ENCODE measurements around the gene RGS9.

Gene RGS9

GRCh38 chr17:65219124-65219523, 82.0 kb downstream of the RGS9 start:
- no peak for DNase-seq (ENCODE audit: low read depth)

DNA sequence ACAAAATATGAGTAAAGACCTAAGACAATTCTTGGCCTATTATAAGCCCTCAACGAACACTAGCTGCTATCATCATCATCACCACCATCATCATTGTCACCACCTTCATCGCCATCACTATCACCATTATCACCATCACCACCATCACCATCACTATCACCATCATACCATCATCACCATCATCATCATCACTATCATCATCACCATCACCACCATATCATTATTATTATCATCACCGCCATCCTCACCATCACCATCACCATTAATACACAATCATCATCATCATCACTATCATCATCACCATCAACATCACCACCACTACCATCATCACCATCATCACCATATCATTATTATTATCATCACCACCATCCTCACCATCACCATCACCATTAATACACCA, 82.5 kb downstream of the RGS9 start:
- no peak for DNase-seq (ENCODE audit: low read depth)

DNA sequence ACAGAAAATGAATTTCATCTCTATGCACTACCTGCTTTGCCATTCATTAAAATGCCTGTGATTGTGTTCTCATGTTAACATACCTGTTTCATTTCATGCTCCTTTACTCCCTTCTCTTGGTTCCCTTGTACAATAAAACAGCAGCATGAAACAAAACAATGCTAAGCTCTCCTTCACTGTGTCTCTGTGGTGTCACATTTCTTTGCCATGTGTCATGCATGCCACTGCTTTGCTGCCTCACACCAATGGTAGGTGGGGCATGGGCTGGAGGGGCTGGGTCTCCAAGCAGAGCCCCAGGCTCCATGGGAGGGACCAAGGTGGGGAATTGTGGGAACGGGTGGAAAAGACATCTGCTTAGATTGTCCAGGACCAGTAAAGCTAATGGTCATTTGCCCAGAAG, 83.6 kb downstream of the RGS9 start:
- no peak for DNase-seq (ENCODE audit: low read depth)

DNA sequence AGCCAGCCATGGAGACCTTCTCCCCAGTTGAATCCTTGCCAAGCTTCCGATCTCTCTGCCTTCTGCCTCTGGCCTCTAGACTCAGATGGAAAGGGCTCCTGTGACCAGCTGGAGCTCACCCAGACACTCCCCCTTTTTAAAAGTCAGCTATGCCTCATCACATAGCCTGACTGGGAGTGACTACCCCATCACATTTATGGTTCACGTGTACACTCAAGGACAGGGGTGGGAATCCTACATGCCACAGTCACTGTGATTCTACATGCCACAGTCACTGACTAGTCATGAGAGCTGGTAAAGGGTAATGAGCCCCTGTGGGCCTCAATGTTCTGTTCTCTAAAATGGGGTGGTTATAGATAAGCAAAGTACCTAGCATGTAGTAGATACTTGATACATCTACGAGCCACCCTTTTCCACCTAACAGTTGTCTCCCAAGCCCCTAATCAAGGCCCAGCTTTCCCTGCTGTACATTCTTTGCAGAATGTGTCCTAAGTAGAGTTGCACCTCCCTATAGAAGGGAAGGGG, 85.1 kb downstream of the RGS9 start:
- DNase-seq (ENCODE audit: low read depth), result no peak

DNA sequence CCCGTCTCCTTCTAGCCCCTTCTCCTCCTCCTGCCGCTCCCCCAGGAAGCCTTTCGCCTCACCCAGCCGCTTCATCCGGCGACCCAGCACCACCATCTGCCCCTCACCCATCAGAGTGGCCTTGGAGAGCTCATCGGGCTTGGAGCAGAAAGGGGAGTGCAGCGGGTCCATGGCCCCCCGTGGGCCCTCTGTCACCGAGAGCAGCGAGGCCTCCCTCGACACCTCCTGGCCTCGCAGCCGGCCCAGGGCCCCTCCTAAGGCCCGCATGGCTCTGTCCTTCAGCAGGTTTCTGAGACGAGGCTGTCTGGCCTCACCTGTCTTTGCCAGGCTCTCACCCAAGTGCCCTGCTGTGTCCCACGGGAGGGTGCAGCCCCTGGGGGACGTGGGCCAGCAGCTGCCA, 87.9 kb downstream of the RGS9 start:
- no peak for DNase-seq (ENCODE audit: low read depth)

DNA sequence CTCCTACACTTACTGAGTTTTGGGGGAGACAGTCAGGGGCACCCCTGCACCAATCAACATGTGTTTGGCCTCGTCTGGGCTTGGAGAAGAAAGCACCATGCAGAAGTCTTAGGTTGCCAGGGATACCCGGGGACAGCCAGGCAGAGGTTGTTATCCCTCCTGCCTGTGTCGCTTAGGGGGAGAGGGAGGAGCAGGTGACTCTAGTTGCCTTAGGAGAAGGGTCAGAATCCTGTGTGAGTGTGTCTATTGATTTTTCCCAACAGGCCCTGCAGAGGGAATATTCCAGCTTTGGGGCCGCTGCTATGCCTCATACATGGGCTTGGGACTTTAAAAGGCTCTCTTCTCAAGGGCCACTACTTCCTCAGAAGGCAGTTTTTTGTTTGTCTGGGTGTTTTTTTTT, 89.1 kb downstream of the RGS9 start:
- no peak for DNase-seq (ENCODE audit: low read depth)

DNA sequence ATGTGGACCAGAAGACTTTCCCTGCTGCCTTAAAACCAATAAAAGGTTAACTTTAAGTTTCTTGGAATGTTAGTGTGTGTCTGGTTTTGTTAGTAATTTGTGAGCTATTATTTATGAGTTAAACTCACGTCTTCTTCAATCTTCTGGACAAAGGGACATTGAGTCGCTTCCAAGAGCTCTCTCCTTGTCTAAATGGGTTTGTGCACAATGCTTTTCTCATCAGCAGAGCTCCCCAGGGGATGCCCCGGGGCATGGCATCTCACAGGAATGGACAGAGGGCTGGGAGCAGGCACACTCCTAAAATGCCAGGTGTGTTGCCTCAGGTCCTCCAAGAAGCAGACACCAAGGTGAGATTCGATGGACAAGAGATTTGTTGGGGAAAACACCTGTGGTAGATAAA, 90.5 kb downstream of the RGS9 start:
- DNase-seq (ENCODE audit: low read depth), result no peak

DNA sequence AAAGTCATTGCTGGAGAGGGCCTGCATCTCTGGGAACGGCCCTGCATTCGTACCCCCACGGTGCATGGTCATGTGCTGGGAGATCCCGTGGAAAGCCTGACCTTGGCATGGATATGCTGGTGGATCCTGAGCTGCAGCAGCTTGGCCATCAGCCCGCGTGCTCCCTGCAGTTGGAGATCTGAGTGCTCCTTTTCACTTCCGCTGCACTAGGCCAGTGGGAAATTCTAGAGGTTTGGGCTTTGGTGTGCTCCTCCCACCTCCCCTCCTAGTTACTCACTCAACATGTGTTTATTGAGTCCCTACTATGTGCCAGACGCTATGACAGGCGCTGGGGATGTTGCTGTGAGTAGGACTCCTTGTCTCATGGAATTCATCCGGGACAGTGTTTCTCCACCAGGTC, 91.1 kb downstream of the RGS9 start:
- DNase-seq (ENCODE audit: low read depth), result no peak

DNA sequence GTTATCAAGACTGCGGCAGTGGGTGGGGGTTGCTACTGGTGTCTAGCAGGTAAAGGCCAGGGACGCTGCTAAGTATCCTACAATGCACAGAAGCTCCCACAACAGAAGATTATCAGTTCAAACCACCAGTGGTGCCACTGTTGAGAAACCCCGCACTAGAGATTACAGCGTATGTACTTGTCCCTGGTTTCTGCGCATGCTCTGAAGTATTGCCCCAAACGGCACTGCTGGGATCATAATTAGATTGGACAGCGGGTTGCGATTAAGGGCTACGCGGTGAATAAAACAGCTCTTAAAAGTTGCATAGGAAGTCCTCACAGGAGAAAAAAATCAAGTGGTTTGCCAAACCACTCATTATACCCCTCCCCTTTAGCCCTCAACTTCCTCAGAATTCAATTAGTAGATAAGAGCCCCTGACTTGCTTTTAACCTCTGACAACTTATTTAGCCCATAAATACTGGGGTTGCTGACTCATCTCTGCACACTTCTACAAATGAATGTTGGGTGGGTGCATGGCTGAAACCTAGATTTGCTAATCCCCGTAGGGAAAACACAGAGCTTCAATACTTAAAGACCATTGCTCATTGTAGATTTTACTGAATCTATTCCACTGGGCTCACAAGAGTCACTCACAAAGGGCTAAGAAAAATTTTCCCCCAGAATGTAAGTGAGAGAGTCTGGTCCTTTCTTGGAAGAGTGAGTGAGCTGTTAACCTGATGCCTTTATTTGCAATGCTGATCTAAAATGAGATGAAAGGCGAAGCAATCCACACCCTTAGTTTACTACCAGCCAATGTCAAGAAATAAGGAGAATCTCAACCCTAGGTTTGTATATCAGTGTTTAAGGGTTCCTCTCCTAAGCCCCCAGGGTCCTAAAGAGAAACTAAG, 91.8 kb downstream of the RGS9 start:
- DNase-seq (ENCODE audit: low read depth), result no peak

DNA sequence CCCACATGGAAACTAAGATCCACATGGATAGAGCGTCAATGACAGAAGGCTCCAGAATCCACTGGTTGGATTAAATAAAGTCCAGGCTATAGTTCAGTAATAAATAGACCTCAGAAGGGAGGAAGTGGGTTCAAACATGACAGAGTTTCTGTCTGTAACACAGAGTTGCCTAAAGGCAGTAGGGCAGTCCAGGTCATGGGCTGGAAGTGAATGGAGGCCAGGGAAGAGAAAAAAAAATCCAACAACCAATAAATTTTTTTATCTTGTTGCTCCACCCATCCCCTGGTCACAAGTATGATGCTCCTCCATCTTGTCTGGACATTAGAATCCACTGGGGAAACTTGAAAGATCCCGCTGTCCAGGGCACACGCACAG, 92.4 kb downstream of the RGS9 start:
- DNase-seq (ENCODE audit: low read depth), result no peak

DNA sequence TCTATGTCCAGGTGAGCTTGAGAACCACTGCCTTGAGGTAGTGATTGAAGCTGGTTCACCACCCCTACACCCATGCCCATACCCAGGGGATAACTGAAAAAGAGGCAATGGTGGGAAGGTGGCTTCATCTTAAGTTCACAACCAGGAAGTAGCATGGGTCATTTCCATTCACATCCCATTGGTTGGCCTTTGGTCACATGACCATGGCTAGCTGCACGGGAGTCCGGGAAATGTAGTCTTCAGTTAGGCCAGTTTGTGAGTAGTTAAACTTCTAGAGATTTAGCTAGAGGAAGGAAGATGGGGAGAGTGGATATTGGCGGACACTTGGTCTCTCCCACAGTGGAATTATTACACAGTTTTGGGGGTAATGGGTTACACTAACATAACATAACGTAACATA, 92.9 kb downstream of the RGS9 start:
- no peak for DNase-seq (ENCODE audit: low read depth)

DNA sequence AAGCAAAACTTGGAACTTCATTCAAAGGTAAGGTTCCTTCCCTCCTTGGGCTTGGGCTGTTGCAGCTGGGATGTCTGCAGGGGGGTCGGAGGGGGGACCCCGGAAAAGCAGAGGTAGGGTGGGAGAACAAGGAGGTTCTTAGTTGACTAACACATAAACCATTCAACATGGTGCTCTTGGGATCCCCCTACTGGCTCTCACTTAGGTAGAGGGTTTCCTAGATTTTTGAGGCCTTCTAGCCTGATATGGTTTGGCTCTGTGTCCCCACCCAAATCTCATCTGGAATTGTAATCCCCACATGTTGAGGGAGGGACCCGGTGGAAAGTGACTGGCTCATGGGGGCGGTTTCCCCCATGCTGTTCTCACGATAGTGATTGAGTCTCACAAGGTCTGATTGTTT, 93.9 kb downstream of the RGS9 start:
- no peak for DNase-seq (ENCODE audit: low read depth)

- no peak for DNase-seq (ENCODE audit: low read depth)
These were observed 94.6 kb downstream of the RGS9 start for GRCh38 chr17:65231662-65232335.

DNA sequence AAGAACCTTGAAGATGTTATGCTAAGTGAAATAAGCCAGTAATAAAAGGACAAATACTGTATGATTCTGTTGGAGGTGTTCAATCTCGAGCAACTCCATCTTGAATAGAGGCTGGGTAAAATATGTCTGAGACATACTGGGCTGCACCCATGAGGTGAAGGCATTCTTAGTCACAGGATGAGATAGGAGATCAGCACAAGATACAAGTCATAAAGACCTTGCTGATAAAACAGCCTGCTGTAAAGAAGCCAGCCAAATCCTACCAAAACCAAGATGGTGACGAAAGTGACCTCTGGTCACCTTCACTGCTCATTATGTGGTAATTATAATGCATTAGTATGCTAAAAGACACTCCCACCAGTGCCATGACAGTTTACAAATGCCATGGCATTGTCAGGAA, 98.1 kb downstream of the RGS9 start:
- DNase-seq (ENCODE audit: low read depth), result no peak

DNA sequence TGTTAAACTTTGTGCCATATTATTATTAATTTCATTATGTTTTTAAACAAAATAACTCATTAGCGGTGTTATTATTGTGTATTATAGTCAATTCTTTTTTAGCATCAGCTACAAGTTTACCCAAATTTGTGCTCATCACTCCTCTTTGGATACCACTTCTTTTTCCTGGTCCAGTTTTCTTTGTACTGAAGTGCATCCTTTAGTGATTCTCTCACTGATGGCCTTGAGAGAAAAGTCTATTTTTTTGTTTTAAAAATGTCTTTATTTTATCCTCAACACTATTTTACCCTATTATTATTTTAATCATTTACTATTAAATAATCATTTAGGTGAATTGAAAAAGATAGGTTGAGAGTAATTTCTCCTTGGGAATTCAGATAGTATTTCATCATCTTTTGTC, 99.2 kb downstream of the RGS9 start:
- DNase-seq (ENCODE audit: low read depth), result no peak

DNA sequence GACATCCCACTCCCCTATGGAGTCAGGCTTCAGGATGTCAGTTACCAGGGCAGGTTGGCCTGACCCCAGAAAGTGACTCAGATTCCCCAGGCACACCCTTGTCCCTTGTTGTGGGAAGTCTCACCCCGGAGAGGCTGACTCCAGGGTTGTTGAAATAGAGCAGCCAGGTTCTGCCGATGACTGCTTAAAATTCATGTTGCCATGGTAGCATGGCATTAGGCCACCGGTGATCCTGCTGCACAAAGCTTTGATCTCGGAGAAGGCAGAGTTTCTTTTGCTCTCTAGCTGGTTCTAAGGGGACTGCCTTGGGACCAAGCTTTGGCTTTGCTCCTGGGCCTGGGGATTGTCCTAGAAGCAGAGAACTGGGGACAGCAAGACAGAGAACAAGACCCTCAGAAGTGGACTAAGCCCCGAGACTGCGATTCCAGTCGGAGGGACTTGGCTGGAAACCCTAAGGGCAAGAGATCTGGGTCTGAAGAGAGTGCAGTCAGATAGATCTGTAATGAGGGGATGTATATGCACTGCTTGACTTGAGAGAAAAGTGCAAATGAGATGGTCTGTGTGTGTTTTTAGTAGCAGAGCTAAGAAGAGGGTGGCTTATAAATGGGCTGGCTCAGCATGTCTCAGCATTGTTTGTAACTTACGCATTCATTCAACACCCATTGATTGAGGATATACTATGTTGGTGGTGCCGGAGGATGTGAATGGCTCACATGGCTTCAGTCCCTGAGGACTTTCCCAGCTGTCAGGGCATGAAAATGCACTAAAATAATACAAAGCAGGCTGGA, 106.9 kb downstream of the RGS9 start:
- no peak for DNase-seq (ENCODE audit: low read depth)

GRCh38 chr17:65246252-65246651, 109.1 kb downstream of the RGS9 start:
- DNase-seq (ENCODE audit: low read depth), result no peak

GRCh38 chr17:65249774-65250173, 112.6 kb downstream of the RGS9 start:
- DNase-seq (ENCODE audit: low read depth), result no peak

DNA sequence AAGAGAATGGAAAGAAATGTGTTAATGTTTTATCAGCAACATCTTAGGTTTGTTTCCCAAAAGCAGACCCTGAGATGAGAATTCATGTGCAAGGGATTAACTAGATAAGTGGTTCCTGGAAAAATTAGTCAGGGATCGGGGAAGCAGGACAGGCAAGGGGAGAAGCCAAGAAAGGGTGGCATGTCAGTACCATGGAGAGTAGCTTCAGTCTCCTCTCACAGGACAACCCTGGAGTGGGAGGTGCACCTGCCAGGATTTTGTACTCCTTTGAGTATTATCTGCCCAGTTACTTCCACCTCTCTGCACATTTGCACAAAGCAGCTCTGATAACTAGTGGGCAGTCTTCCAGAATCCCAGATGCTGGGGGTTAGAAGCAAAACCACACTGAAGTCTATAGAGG, 117.0 kb downstream of the RGS9 start:
- DNase-seq (ENCODE audit: low read depth), result no peak

GRCh38 chr17:65259281-65259680, 122.1 kb downstream of the RGS9 start:
- DNase-seq (ENCODE audit: low read depth), result no peak

DNA sequence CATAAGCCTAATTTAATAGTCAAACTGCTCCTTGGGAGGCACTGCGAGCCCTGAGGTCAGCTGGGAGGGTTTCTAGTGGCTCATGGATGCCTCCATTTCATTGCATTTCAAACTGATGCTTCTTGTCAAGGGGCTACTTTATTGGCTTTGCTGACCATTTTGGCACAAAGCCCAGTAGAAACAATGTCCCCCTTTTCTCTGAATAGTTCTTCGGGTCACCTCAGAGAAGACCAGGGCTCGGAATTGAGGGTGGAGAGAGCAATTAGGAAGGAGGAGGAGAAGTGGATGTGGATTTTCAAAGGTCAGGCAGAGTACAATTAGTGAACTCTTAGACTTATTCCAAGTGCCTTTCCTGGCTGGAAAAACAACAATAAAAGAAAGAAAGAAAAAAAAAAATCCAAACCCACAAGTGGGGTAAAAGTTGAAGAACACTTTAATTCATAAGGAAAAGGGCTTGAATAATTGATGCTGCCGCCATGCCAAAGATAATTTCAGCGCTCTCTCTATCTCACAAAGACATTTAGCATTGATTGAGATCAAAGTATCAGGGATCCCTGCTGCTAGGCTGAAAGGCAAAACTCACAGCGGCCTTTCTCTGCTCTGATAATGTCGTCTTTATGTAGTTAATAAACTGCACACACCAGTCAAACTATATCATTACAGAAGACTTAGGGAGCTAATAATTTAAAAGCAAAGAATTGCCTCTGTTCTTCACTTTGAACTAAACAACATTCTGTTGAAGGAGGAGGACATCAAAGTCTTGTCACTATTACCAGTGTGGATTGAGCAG, 122.7 kb downstream of the RGS9 start:
- DNase-seq (ENCODE audit: low read depth), result no peak

- DNase-seq (ENCODE audit: low read depth), result no peak
These were observed 123.5 kb downstream of the RGS9 start for GRCh38 chr17:65260626-65261025.

Data from activated T-helper 1 cell treated with Interleukin-2 at 50 U/mL for 16 hours (primary cell).